MM.1S (cell line): Measurements from ENCODE around the gene GASK1A.

Experiments used
- DNase-seq: peaks from one replicate; pipeline ENCODE4 v3.0.0-alpha.2; 2015
- H2AFZ ChIP-seq: fragments of 300-600 bp; sonication (generic); 2 replicates; pipeline ENCODE4 v1.6.0; 2016; ENCODE audit warnings: antibody characterized with exemption, low read length
- H3F3A ChIP-seq: fragments of 300-600 bp; sonication (generic); 2 replicates; pipeline ENCODE4 v1.6.1; 2016; ENCODE audit warnings: mild to moderate bottlenecking, antibody characterized with exemption, low read length, moderate library complexity, mixed read lengths; ENCODE audit not compliant: insufficient read depth
- H3K27ac ChIP-seq: fragments of 300-600 bp; sonication (generic); 2 replicates; pipeline ENCODE4 v1.5.1; 2016; ENCODE audit warnings: mild to moderate bottlenecking, low read length
- H3K27me3 ChIP-seq: fragments of 300-600 bp; sonication (generic); replicated peaks from 2 replicates; pipeline ENCODE4 v1.6.0; 2016; ENCODE audit warnings: low read length; ENCODE audit not compliant: insufficient read depth
- H3K36me3 ChIP-seq: fragments of 300-600 bp; sonication (generic); replicated peaks from 2 replicates; pipeline ENCODE4 v1.6.1; 2016; ENCODE audit warnings: mild to moderate bottlenecking, low read length, mixed read lengths; ENCODE audit not compliant: insufficient read depth
- H3K4me1 ChIP-seq: fragments of 300-600 bp; sonication (generic); 2 replicates; pipeline ENCODE4 v1.6.1; 2016; ENCODE audit warnings: low read length, mixed read lengths
- H3K4me2 ChIP-seq: fragments of 300-600 bp; sonication (generic); 2 replicates; pipeline ENCODE4 v1.6.0; 2016; ENCODE audit warnings: low read depth, low read length
- H3K4me3 ChIP-seq: fragments of 300-600 bp; sonication (generic); 2 replicates; pipeline ENCODE4 v1.5.1; 2016; ENCODE audit warnings: low read length, mixed read lengths
- H3K79me2 ChIP-seq: fragments of 300-600 bp; sonication (generic); 2 replicates; pipeline ENCODE4 v1.6.1; 2016; ENCODE audit warnings: mixed run types, low read length, mixed read lengths
- H3K9ac ChIP-seq: fragments of 300-600 bp; sonication (generic); 2 replicates; pipeline ENCODE4 v1.6.1; 2016; ENCODE audit warnings: low read length, mixed read lengths
- H3K9me2 ChIP-seq: fragments of 300-600 bp; sonication (generic); replicated peaks from 2 replicates; pipeline ENCODE4 v1.6.1; 2016; ENCODE audit warnings: mild to moderate bottlenecking, low read length, mixed read lengths; ENCODE audit not compliant: insufficient read depth
- H3K9me3 ChIP-seq: fragments of 300-600 bp; sonication (generic); replicated peaks from 2 replicates; pipeline ENCODE4 v1.6.1; 2016; ENCODE audit warnings: mild to moderate bottlenecking, low read length, mixed read lengths; ENCODE audit not compliant: insufficient read depth
- H4K20me1 ChIP-seq: fragments of 300-600 bp; sonication (generic); 2 replicates; pipeline ENCODE4 v1.6.1; 2016; ENCODE audit warnings: mild to moderate bottlenecking, low read length, moderate library complexity, mixed read lengths; ENCODE audit not compliant: insufficient read depth
- CTCF ChIP-seq: fragments of 300-600 bp; sonication (generic); IDR thresholded peaks from 2 replicates; pipeline ENCODE4 v1.5.1; 2016; ENCODE audit warnings: antibody characterized with exemption, low read length, mixed read lengths
- EZH2 ChIP-seq: fragments of 300-600 bp; sonication (generic); optimal IDR thresholded peaks from 2 replicates; pipeline ENCODE3; 2017; ENCODE audit warnings: low read depth, mild to moderate bottlenecking, antibody characterized with exemption, low read length, mixed read lengths
- EZH2phosphoT487 ChIP-seq: fragments of 300-600 bp; sonication (generic); IDR thresholded peaks from 2 replicates; pipeline ENCODE4 v1.6.1; 2018; ENCODE audit warnings: antibody characterized with exemption, low read length

Gene GASK1A

GRCh38 chr3:43031485-43031884 is 52.4 kb downstream of the GASK1A start:
- H3K27me3 ChIP-seq: no peaks in the 10 kb centered on the region
- TF ChIP-seq EZH2 (no peak), EZH2phosphoT487 (no peak), CTCF (no peak)
- no peaks in the 10 kb centered on the region for H3K4me1 ChIP-seq
- H3K4me3 ChIP-seq: no peak overlapping the region
- no peaks in the 10 kb centered on the region for H3K36me3 ChIP-seq
- H4K20me1 ChIP-seq: no peaks in the 10 kb centered on the region
- no peak for DNase-seq
- H3K9me3 ChIP-seq: no peaks in the 10 kb centered on the region
- H3K27ac ChIP-seq: no peak overlapping the region
- no peaks in the 10 kb centered on the region for H3K9me2 ChIP-seq
- no peaks in the 10 kb centered on the region for H3F3A ChIP-seq
- H3K4me2 ChIP-seq: no peak overlapping the region
- H2AFZ ChIP-seq: no peak overlapping the region
- no peak overlapping the region for H3K9ac ChIP-seq
- H3K79me2 ChIP-seq: no peaks in the 10 kb centered on the region

DNA sequence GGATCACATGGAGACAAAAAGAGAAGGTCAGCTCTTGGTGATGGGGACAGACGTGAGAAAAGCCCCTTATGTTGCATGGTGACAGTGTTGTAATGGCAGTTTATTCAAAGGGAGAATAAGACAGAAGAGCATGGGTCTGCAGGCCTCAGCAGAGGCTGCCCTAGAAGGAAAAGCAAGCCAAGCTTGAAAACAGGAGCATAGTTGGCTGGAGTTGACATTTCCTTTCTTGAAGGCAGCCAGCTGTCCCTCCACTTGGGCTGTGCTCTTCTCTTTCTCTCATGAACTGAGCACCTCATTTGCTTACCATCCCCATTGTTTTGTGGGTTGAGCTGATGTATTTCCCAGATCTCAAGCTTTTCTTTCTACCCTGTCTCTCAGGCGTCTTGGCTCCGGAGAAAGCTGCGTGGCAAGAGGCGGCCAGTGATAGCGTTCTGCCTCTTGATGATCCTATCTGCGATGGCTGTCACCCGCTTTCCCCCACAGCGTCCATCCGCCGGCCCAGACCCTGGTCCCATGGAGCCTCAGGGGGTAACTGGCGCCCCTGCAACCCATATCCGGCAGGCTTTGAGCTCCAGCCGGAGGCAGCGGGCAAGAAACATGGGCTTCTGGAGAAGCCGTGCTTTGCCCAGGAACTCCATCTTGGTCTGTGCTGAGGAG is 52.9 kb downstream of the GASK1A start:
- H3K36me3 ChIP-seq: no peaks in the 10 kb centered on the region

DNA sequence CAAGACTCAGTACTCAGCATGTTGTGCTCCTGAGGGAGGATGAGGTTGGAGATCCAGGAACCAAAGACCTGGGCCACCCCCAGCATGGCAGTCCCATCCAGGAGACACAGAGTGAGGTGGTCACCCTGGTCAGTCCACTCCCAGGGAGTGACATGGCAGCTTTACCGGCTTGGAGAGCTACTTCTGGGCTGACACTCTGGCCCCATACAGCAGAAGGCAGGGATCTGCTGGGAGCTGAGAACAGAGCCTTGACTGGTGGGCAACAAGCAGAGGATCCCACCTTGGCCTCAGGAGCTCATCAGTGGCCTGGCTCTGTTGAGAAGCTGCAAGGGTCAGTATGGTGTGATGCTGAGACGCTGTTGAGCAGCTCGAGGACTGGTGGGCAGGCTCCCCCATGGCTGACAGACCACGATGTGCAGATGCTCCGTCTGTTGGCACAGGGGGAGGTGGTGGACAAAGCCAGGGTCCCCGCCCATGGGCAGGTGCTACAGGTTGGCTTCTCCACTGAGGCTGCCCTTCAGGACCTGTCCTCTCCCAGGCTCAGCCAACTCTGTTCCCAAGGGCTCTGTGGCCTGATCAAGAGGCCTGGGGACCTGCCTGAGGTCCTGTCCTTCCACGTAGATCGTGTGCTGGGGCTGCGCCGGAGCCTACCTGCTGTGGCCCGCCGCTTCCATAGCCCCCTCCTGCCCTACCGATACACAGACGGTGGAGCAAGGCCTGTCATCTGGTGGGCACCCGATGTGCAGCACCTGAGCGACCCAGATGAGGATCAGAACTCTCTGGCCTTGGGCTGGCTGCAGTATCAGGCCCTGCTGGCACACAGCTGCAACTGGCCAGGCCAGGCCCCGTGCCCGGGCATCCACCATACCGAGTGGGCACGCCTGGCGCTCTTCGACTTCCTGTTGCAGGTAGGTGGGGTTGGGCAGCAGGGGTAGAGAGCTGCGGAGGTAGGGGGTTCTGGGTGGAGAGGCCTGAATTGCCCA is 53.8 kb downstream of the GASK1A start:
- Histone ChIP-seq H3F3A (no peaks in the 10 kb centered on the region), H3K9me3 (no peaks in the 10 kb centered on the region), H3K79me2 (no peaks in the 10 kb centered on the region), H3K9me2 (no peaks in the 10 kb centered on the region), H3K9ac (no peak overlapping the region), H3K4me3 (no peak overlapping the region), H2AFZ (no peak overlapping the region), H3K36me3 (no peaks in the 10 kb centered on the region), H3K27ac (no peak overlapping the region), H3K27me3 (no peaks in the 10 kb centered on the region), H3K4me1 (no peaks in the 10 kb centered on the region), H3K4me2 (no peak overlapping the region), H4K20me1 (no peaks in the 10 kb centered on the region)
- no peak for TF ChIP-seq EZH2
- TF ChIP-seq CTCF: no peak
- TF ChIP-seq EZH2phosphoT487: no peak
- DNase-seq: no peak

More for the DNA sequence above, 52.9 kb downstream of the GASK1A start:
- H2AFZ ChIP-seq: no peak overlapping the region
- no peak overlapping the region for H3K4me3 ChIP-seq
- H3F3A ChIP-seq: no peaks in the 10 kb centered on the region
- H3K79me2 ChIP-seq: no peaks in the 10 kb centered on the region
- H3K9me3 ChIP-seq: no peaks in the 10 kb centered on the region
- no peaks in the 10 kb centered on the region for H4K20me1 ChIP-seq
- no peak for TF ChIP-seq EZH2phosphoT487
- no peak for TF ChIP-seq EZH2
- no peak for TF ChIP-seq CTCF
- no peak overlapping the region for H3K4me2 ChIP-seq
- no peak overlapping the region for H3K27ac ChIP-seq
- no peak for DNase-seq
- no peaks in the 10 kb centered on the region for H3K4me1 ChIP-seq
- H3K9me2 ChIP-seq: no peaks in the 10 kb centered on the region
- H3K27me3 ChIP-seq: no peaks in the 10 kb centered on the region
- H3K9ac ChIP-seq: no peak overlapping the region
